ENCODE measurements around the gene RAD51B.
"Not testable (repeated sequence)": the region's sequence is repeated elsewhere in the genome, so short reads cannot be mapped to it uniquely, and the experiment has no call there.

The RAD51B gene

DNA sequence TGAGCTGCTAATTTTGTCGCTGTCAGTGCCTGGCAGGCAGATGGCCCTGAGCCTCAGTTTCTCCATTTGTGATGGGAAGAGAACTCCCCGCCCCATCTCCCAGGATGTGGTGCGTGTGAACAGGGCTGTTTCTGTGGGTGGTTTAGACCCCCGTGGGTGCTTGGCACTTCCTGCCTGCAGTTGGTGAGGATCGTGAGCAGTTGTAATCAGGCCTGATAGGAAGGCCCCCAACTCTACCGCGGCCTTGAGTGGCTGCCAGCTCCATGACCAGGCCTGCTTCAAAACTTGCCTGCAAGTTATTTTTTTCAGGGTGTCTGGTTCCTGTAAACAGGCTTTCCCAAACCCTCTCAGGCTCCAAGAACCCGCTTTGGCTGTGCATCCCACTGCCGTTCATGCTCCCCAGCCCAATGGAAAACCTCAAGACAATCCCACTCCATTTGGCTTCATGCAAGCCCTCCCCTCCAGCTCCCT, 834.9 kb downstream of the RAD51B start:
- TF ChIP-seq ZNF274 (IDR thresholded peaks at IDR 0.05; ENCODE audit: low read depth, low read length), result no peak
- no peak overlapping the region for H3K4me3 ChIP-seq (ENCODE audit: low read length)

GRCh38 chr14:68655021-68655831, 835.6 kb downstream of the RAD51B start:
- H3K4me3 ChIP-seq (ENCODE audit: low read length), result no peak overlapping the region
- TF ChIP-seq ZNF274 (IDR thresholded peaks at IDR 0.05; ENCODE audit: low read depth, low read length), result no peak

- H3K4me3 ChIP-seq (ENCODE audit: low read length), result no peak overlapping the region
- no peak for TF ChIP-seq ZNF274 (IDR thresholded peaks at IDR 0.05; ENCODE audit: low read depth, low read length)
Observed at GRCh38 chr14:68655911-68656316, 836.3 kb downstream of the RAD51B start.

DNA sequence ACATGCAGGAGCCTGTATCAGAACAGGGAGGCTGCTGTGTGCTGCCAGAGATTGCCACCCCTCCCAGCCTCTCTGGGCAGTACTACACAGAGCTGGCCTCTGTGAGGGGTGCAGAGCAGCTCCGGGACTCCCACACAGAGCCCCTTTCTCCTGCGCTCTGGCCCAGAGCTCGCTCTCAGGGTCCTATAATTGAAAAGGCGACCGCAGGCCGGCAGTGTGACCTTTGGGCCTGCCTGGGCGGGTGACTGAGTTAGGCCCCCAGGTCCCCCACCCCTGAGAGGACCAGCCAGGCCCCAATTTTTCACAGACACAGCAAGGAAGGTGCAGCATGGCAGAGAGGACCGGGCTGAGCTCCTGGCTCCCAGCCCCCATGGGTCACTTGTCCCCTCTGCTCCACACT, 836.9 kb downstream of the RAD51B start:
- no peak overlapping the region for H3K4me3 ChIP-seq (ENCODE audit: low read length)
- no peak for TF ChIP-seq ZNF274 (IDR thresholded peaks at IDR 0.05; ENCODE audit: low read depth, low read length)

- no peak overlapping the region for H3K4me3 ChIP-seq (ENCODE audit: low read length)
- TF ChIP-seq ZNF274 (IDR thresholded peaks at IDR 0.05; ENCODE audit: low read depth, low read length), result no peak
Observed at GRCh38 chr14:68657300-68658028, 837.9 kb downstream of the RAD51B start.

GRCh38 chr14:68658029-68658509, 838.5 kb downstream of the RAD51B start:
- H3K4me3 ChIP-seq (ENCODE audit: low read length), result no peak overlapping the region
- no peak for TF ChIP-seq ZNF274 (IDR thresholded peaks at IDR 0.05; ENCODE audit: low read depth, low read length)

DNA sequence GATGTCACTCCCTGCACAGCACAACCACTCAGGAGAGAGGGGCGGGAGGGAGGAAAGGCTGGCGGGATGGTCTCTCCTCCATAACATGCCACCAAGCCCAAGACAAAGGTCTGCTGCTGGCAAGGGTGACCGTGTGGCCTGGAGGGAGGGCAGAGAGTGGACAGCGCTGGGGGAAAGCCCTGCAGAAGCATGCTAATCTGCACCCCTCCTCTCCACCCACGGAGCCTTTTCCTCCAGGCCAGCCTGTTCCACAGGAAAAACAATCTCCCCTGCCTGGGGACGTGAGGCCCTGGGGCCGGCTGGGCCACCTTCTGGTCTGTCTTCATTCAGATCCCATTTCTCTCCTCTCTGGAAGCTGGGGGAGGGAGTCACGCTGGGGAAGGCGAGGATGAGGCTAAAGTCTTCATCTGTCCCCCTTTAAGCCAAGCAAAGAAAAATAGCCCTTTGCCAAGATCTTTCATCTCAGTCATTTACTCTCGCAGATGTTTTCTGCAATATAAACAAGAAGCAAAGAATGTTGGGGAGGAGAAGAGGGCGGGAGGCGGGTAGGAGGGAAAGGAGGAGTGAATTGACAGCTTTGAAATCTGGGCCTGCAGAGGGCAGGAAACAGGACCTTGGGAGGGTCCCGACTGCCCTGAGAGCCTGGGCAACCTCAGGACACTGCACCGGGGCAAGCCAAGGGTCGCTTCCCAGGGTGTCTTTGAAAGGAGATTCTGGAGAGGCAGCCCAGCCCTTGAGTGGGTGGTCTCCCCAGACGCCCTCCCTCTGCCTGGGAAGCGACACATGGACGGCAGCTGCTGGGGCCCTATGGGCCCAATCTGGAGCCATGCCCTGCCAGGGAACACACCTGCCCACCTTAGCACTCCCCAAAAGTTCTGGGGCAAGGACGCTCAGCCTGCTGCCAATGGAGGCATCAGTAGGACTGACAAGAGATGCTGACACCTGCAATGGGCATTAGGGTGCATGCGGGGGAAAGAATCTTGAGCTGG, 839.7 kb downstream of the RAD51B start:
- TF ChIP-seq ZNF274 (IDR thresholded peaks at IDR 0.05; ENCODE audit: low read depth, low read length), result no peak
- H3K4me3 ChIP-seq (ENCODE audit: low read length), result no peak overlapping the region

DNA sequence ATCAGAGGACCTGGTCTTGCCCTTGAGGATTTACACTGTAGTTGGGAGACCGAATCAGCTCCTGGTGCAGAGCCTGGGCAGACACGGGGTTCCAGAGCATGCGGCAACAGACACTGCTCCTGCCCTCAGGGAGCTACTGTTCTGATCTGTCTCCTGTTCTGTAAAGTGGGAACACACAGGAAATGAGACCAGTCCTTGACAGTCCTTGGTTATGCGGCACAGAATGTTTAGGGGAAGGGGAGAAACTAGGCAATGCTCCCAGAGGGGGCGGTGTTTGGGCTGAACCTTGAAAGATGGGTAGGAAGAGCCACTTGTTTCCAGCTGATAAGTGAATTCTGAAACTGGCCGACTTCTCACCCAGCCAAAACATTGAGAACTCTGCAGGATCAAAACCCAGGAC, 840.9 kb downstream of the RAD51B start:
- H3K4me3 ChIP-seq (ENCODE audit: low read length), result no peak overlapping the region
- TF ChIP-seq ZNF274 (IDR thresholded peaks at IDR 0.05; ENCODE audit: low read depth, low read length), result no peak

- TF ChIP-seq ZNF274 (IDR thresholded peaks at IDR 0.05; ENCODE audit: low read depth, low read length), result no peak
- H3K4me3 ChIP-seq (ENCODE audit: low read length), result no peak overlapping the region
Observed at GRCh38 chr14:68661226-68662225, 841.9 kb downstream of the RAD51B start.

GRCh38 chr14:68662392-68662791, 842.8 kb downstream of the RAD51B start:
- no peak for TF ChIP-seq ZNF274 (IDR thresholded peaks at IDR 0.05; ENCODE audit: low read depth, low read length)
- H3K4me3 ChIP-seq (ENCODE audit: low read length), result no peak overlapping the region

- H3K4me3 ChIP-seq (ENCODE audit: low read length), result not testable (repeated sequence)
Observed at GRCh38 chr14:68662826-68663225, 843.2 kb downstream of the RAD51B start.

- H3K4me3 ChIP-seq (ENCODE audit: low read length), result peak overlapping the region; percentile 54; the same call in 1 of the 2 replicates
- TF ChIP-seq ZNF274 (IDR thresholded peaks at IDR 0.05; ENCODE audit: low read depth, low read length), result no peak
Observed at GRCh38 chr14:68663385-68664076, 844.0 kb downstream of the RAD51B start.
